ENCODE data around the gene DOK3.
A peak's percentile ranks its signal among the peaks of the same experiment; 100 is the strongest.

The DOK3 gene

GRCh38 chr5:177475563-177476427, 33.8 kb downstream of the DOK3 start:
- TF ChIP-seq, protein P1, sequence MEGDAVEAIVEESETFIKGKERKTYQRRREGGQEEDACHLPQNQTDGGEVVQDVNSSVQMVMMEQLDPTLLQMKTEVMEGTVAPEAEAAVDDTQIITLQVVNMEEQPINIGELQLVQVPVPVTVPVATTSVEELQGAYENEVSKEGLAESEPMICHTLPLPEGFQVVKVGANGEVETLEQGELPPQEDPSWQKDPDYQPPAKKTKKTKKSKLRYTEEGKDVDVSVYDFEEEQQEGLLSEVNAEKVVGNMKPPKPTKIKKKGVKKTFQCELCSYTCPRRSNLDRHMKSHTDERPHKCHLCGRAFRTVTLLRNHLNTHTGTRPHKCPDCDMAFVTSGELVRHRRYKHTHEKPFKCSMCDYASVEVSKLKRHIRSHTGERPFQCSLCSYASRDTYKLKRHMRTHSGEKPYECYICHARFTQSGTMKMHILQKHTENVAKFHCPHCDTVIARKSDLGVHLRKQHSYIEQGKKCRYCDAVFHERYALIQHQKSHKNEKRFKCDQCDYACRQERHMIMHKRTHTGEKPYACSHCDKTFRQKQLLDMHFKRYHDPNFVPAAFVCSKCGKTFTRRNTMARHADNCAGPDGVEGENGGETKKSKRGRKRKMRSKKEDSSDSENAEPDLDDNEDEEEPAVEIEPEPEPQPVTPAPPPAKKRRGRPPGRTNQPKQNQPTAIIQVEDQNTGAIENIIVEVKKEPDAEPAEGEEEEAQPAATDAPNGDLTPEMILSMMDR (IDR thresholded peaks at IDR 0.05; ENCODE audit: insufficient read depth, missing control alignments) = no peak
- DNase-seq (ENCODE audit: insufficient read length, low spot score) = no peak
- no peak for FAIRE-seq

- TF ChIP-seq, protein P1 (IDR thresholded peaks at IDR 0.05; ENCODE audit: insufficient read depth, missing control alignments) = no peak
- DNase-seq (ENCODE audit: insufficient read length, low spot score) (no peak), FAIRE-seq (no peak)
Observed at GRCh38 chr5:177474846-177475562, 34.6 kb downstream of the DOK3 start.

GRCh38 chr5:177474002-177474476, 35.6 kb downstream of the DOK3 start:
- TF ChIP-seq, protein P1 (IDR thresholded peaks at IDR 0.05; ENCODE audit: insufficient read depth, missing control alignments) = no peak
- DNase-seq (ENCODE audit: insufficient read length, low spot score) = no peak
- no peak for FAIRE-seq

GRCh38 chr5:177473443-177474001, 36.1 kb downstream of the DOK3 start, which contains the start of gene DBN1:
DBN1 (minus strand) TSS chr5:177473634; CDS start chr5:177473521, 113 bp downstream.
- FAIRE-seq (no peak), DNase-seq (ENCODE audit: insufficient read length, low spot score) (peak; percentile 93)
- TF ChIP-seq, protein P1 (IDR thresholded peaks at IDR 0.05; ENCODE audit: insufficient read depth, missing control alignments) = no peak

DNA sequence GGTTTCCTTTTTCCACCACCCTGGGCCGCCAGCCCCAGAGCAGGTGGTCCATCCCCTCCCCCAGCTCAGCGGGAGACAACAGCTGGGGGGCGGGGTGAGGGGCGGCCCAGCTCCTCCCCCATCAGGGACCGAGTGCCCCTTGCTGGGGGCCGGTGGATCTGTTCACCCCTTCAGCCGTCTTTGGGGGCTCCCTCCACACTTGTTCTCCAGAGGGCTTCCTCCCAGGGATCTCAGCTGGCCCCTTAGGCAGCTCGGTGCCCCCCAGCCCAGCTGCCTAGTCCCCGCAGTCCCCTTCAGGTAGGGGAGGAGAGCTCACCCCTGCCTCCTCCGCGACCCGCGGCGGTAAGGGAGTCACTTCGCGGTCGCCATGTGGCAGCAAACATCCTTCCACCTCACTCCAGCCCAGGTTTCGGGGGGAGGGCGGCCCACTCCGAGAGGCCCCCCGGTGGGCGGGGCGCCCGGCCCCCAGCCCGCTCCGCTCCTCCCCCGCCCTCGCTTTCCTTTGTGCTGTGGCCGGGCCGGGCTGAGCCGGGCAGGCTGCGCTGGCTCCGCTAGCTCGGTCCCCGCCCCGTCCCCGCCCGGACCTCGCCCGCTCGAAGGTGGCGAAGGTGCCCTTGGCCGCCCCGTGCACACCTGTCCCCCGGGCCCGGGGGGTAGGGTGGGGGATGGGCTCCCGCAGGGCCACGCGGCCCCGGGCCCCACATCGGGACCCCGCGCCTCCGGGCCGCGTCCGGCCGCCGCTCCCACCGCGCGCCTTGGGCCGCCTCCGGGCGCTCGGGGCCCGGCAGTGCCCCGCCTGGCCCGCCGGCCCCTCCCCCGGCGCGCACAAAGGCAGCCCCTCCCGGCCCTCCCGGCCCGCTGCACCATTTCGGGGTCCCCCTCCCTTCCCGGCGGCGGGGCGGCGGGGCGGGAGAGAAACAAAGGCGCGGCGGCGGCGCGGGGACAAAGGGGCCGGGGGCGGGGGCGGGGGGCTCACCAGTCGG, 36.9 kb downstream of the DOK3 start:
- FAIRE-seq (no peak), DNase-seq (ENCODE audit: insufficient read length, low spot score) (peak; percentile 62)

More for the DNA sequence above, 36.9 kb downstream of the DOK3 start:
- TF ChIP-seq, protein P1 (IDR thresholded peaks at IDR 0.05; ENCODE audit: insufficient read depth, missing control alignments) = no peak
